PC-3 (cell line): ENCODE measurements around the gene CYLD. TPM values are rescaled to one million over a fixed set of nuclear protein-coding genes. Genes with fewer than 3 reads are reported as not detected.

Experiments
- ATAC-seq: fragments of 200-7000 bp; cut with Tn5 transposase; 2 replicates; pipeline ENCODE4 v1.9.1; 2020; ENCODE audit warnings: mild to moderate bottlenecking, moderate library complexity
- BruUV-seq: library from RNA; stranded (reverse); fragments of 400-500 nt; replicated peaks from 2 replicates; lab custom pipeline; 2021; lab: Mats Ljungman, UMichigan
- CTCF ChIA-PET: fragments of 300-600 bp; sonication (Branson Sonifier 250); formaldehyde crosslinking; loops from one replicate; lab custom pipeline; 2022; ENCODE audit warnings: antibody characterized with exemption; lab: Charles Lee
- POLR2A ChIA-PET: fragments of 300-600 bp; sonication (Branson Sonifier 250); formaldehyde crosslinking; loops from one replicate; lab custom pipeline; 2022; ENCODE audit warnings: antibody characterized with exemption; ENCODE audit not compliant: unreplicated experiment; lab: Charles Lee
- DNase-seq: peaks from one replicate; pipeline ENCODE4 v3.0.0-alpha.2; 2015
- H2AFZ ChIP-seq: fragments of 300-600 bp; sonication (generic); 2 replicates; pipeline ENCODE4 v1.6.0; 2016; ENCODE audit warnings: antibody characterized with exemption, low read length
- H3F3A ChIP-seq: fragments of 300-600 bp; sonication (generic); one replicate; pipeline ENCODE4 v1.6.0; 2017; ENCODE audit warnings: antibody characterized with exemption, low read length, control low read depth, mild to moderate bottlenecking; ENCODE audit not compliant: unreplicated experiment
- H3K27ac ChIP-seq: fragments of 300-600 bp; sonication (generic); 2 replicates; pipeline ENCODE4 v1.5.1; 2016; ENCODE audit warnings: mild to moderate bottlenecking, low read length
- H3K27me3 ChIP-seq: fragments of 300-600 bp; sonication (generic); 2 replicates; pipeline ENCODE4 v1.6.1; 2016; ENCODE audit warnings: low read length, mixed read lengths
- H3K36me3 ChIP-seq: fragments of 300-600 bp; sonication (generic); 2 replicates; pipeline ENCODE4 v1.6.1; 2016; ENCODE audit warnings: low read depth, mixed run types, low read length, mixed read lengths
- H3K4me1 ChIP-seq: fragments of 300-600 bp; sonication (generic); 2 replicates; pipeline ENCODE4 v1.5.1; 2016; ENCODE audit warnings: low read length; ENCODE audit not compliant: insufficient read depth
- H3K4me2 ChIP-seq: fragments of 300-600 bp; sonication (generic); 2 replicates; pipeline ENCODE4 v1.6.0; 2016; ENCODE audit warnings: low read length
- H3K4me3 ChIP-seq: fragments of 300-600 bp; sonication (generic); 2 replicates; pipeline ENCODE4 v1.5.1; 2016; ENCODE audit warnings: mild to moderate bottlenecking, low read length, mixed read lengths
- H3K79me2 ChIP-seq: fragments of 300-600 bp; sonication (generic); 2 replicates; pipeline ENCODE4 v1.6.1; 2017; ENCODE audit warnings: low read length, mixed read lengths
- H3K9ac ChIP-seq: fragments of 300-600 bp; sonication (generic); 2 replicates; pipeline ENCODE4 v1.6.0; 2016; ENCODE audit warnings: mild to moderate bottlenecking, low read length
- H3K9me2 ChIP-seq: fragments of 300-600 bp; sonication (generic); replicated peaks from 2 replicates; pipeline ENCODE4 v1.6.1; 2016; ENCODE audit warnings: mixed run types, low read length, mixed read lengths
- H3K9me3 ChIP-seq: fragments of 300-600 bp; sonication (generic); 2 replicates; pipeline ENCODE4 v1.6.1; 2016; ENCODE audit warnings: low read length, mixed read lengths
- H4K20me1 ChIP-seq: fragments of 300-600 bp; sonication (generic); 2 replicates; pipeline ENCODE4 v1.6.1; 2016; ENCODE audit warnings: low read length, mixed read lengths
- CTCF ChIP-seq: fragments of 300-600 bp; sonication (generic); conservative IDR thresholded peaks from 2 replicates; pipeline ENCODE4 v1.5.1; 2017; ENCODE audit warnings: antibody characterized with exemption, low read depth, mild to moderate bottlenecking, low read length
- EZH2 ChIP-seq: fragments of 300-600 bp; sonication (generic); IDR thresholded peaks from one replicate; pipeline ENCODE4 v1.6.1; 2017; ENCODE audit warnings: antibody characterized with exemption, mild to moderate bottlenecking, low read length; ENCODE audit not compliant: unreplicated experiment
- EZH2phosphoT487 ChIP-seq: fragments of 300-600 bp; sonication (generic); IDR thresholded peaks from 2 replicates; pipeline ENCODE4 v1.6.1; 2018; ENCODE audit warnings: mild to moderate bottlenecking, antibody characterized with exemption, low read length, borderline replicate concordance
- intact Hi-C: fragments of 100-400 bp; cut with micrococcal nuclease; formaldehyde crosslinking; loops from 2 replicates; pipeline ENCODE4 v1.9.0; 2023
- total RNA-seq: library from RNA; depleted of rRNA; stranded (reverse); fragments of >200 nt; gene quantifications from 2 replicates; pipeline ENCODE4 v1.2.3, GENCODE V29; 2014

Gene CYLD
- total RNA-seq, 1 experiment from 2014 or later = 8.6 TPM

DNA sequence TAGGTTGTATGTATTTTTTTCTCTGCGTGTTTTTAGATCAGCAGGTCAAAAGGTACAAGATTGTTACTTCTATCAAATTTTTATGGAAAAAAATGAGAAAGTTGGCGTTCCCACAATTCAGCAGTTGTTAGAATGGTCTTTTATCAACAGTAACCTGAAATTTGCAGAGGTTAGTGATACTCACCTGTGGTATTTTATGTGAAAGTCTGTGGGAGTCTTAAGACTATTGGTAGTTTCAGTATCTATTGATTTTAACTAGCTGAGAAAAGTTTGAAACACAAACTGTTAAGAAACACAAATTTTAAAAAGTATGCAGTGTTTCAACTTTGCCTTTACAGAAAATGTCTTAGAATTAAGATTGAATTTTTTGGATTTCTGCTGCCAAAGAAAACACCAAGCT, 49.6 kb downstream of the CYLD start:
- H3K79me2 ChIP-seq = no peaks in the 10 kb centered on the region
- no peaks in the 10 kb centered on the region for H3K4me1 ChIP-seq
- no peak for TF ChIP-seq EZH2phosphoT487
- no peak for TF ChIP-seq EZH2
- no peak for TF ChIP-seq CTCF
- H2AFZ ChIP-seq = no peak overlapping the region
- no peaks in the 10 kb centered on the region for H4K20me1 ChIP-seq
- H3K9me2 ChIP-seq = no peaks in the 10 kb centered on the region
- H3K4me3 ChIP-seq = no peak overlapping the region
- POLR2A ChIA-PET = no interaction called here
- DNase-seq = no peak
- H3K4me2 ChIP-seq = no peak overlapping the region
- H3K9me3 ChIP-seq = no peaks in the 10 kb centered on the region
- H3F3A ChIP-seq = no peaks in the 10 kb centered on the region
- CTCF ChIA-PET = no interaction called here
- H3K9ac ChIP-seq = no peak overlapping the region
- ATAC-seq = no peak
- no TSS peak for BruUV-seq
- H3K27me3 ChIP-seq = no peaks in the 10 kb centered on the region
- H3K27ac ChIP-seq = no peak overlapping the region
- intact Hi-C loops = no loop called here
- no peaks in the 10 kb centered on the region for H3K36me3 ChIP-seq

GRCh38 chr16:50796829-50797228, 54.9 kb downstream of the CYLD start:
- no peaks in the 10 kb centered on the region for H3K4me1 ChIP-seq
- H2AFZ ChIP-seq = no peak overlapping the region
- no peaks in the 10 kb centered on the region for H3K36me3 ChIP-seq
- H3K79me2 ChIP-seq = no peaks in the 10 kb centered on the region
- H3F3A ChIP-seq = no peaks in the 10 kb centered on the region
- ATAC-seq (no peak), DNase-seq (no peak)
- H3K4me2 ChIP-seq = no peak overlapping the region
- H3K9ac ChIP-seq = no peak overlapping the region
- POLR2A ChIA-PET = no interaction called here
- no peaks in the 10 kb centered on the region for H3K9me3 ChIP-seq
- no peaks in the 10 kb centered on the region for H3K9me2 ChIP-seq
- no peak overlapping the region for H3K4me3 ChIP-seq
- BruUV-seq = no TSS peak
- H4K20me1 ChIP-seq = no peaks in the 10 kb centered on the region
- TF ChIP-seq EZH2phosphoT487 = no peak
- no peak for TF ChIP-seq EZH2
- TF ChIP-seq CTCF = no peak
- CTCF ChIA-PET = no interaction called here
- H3K27me3 ChIP-seq = no peaks in the 10 kb centered on the region
- intact Hi-C loops = no loop called here
- no peak overlapping the region for H3K27ac ChIP-seq

GRCh38 chr16:50797456-50797855, 55.6 kb downstream of the CYLD start:
- no peak overlapping the region for H3K27ac ChIP-seq
- H3F3A ChIP-seq = no peaks in the 10 kb centered on the region
- BruUV-seq = no TSS peak
- ATAC-seq (no peak), DNase-seq (no peak)
- no peak overlapping the region for H3K9ac ChIP-seq
- H4K20me1 ChIP-seq = no peaks in the 10 kb centered on the region
- H3K4me3 ChIP-seq = no peak overlapping the region
- H3K9me2 ChIP-seq = no peaks in the 10 kb centered on the region
- no peak overlapping the region for H2AFZ ChIP-seq
- no peaks in the 10 kb centered on the region for H3K9me3 ChIP-seq
- H3K4me2 ChIP-seq = no peak overlapping the region
- no peak for TF ChIP-seq EZH2phosphoT487
- TF ChIP-seq EZH2 = no peak
- TF ChIP-seq CTCF = no peak
- no peaks in the 10 kb centered on the region for H3K36me3 ChIP-seq
- intact Hi-C loops = no loop called here
- H3K4me1 ChIP-seq = no peaks in the 10 kb centered on the region
- POLR2A ChIA-PET = no interaction called here
- CTCF ChIA-PET = no interaction called here
- no peaks in the 10 kb centered on the region for H3K79me2 ChIP-seq
- H3K27me3 ChIP-seq = no peaks in the 10 kb centered on the region
